Erythroblast (primary cell): Measurements from ENCODE around the gene FBXO10.
"Not testable (repeated sequence)": the region's sequence is repeated elsewhere in the genome, so short reads cannot be mapped to it uniquely, and the experiment has no call there.

Experiments
- DNase-seq, 2 experiments: peaks; one replicate each; lab custom pipeline; 2025; lab: John Stamatoyannopoulos, UW
- GATA1 ChIP-seq: IDR thresholded peaks from 2 replicates; pipeline ENCODE4 v1.6.1; 2011; ENCODE audit warnings: low read depth, mild to moderate bottlenecking, control low read depth, low read length, moderate library complexity
- POLR2A ChIP-seq: IDR thresholded peaks from 2 replicates; pipeline ENCODE4 v1.6.1; 2011; ENCODE audit warnings: mild to moderate bottlenecking, low read length

FBXO10 gene

DNA sequence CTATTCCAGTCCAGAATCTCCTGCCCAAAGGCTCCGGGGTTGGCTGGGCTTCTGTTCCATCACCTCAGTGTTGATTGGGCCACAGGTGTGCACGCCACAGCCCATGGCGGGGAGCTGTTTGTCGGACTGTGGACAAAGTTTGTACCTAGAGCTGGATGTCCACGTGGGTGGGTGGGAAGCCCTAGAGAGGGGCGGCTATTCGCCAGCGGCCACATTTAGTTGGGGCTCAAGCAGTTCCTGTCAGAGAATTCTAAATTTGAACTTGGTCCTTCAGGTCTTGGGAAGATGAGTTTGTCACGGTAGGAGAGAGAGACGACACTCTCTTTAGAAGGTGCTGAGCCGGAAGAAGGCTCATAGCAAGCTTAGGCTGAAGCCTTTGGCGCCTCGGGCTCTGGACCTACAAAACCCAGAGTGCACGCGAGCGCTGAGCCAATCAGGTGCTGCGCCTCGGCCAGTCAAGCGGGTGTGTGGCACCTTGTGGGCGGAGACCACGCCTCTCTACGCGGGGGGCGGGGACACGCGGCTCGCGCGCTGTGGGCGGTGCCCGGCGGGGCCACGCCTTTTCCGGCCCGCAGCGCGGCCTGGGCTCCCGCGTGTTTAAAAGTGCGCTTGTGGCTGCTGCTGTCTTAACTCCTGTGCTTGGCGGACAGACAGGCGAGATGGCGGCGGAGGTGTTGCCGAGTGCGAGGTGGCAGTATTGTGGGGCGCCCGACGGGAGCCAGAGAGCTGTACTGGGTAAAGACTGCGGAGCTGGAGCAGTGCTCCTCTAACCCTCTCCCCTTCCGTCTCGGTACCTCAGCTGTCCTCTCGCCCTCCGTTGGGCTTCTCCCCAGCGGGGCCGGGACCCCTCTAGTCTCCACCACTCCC lies 90.6 kb downstream of the FBXO10 start, which contains the start of gene POLR1E:
Gene POLR1E, plus strand, starts transcription at position 560 of the 867 bp plus-strand sequence. Its CDS starts 100 bp downstream, at position 660.
- TF ChIP-seq GATA1 = no peak
- TF ChIP-seq POLR2A = peak; percentile 89
- DNase-seq = peak; percentile 95 to 96

DNA sequence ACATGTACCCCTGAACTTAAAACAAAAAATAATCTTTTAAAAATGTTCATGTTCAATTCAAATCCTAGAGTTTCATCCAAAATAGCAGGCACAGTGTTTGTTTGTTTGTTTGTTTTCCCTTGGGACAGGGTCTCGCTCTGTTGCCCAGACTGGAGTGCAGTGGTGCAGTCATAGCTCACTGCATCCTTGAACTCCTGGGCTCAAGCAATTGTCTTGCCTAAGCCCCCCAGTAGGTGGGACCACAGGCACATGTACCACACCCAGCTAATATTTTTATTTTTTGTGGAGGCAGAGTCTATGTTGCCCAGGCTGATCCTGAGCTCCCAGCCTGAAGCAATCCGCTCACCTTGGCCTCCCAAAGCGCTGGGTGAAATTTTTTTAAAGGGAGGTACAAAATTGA lies 95.4 kb downstream of the FBXO10 start:
- TF ChIP-seq GATA1 = no peak
- no peak for TF ChIP-seq POLR2A
- no peak for DNase-seq

- DNase-seq = not testable (repeated sequence)
Measured at GRCh38 chr9:37477987-37478619, 98.1 kb downstream of the FBXO10 start.

- not testable (repeated sequence) for DNase-seq
Measured at GRCh38 chr9:37477443-37477842, 98.7 kb downstream of the FBXO10 start.

GRCh38 chr9:37476930-37477329 lies 99.2 kb downstream of the FBXO10 start:
- TF ChIP-seq GATA1 (no peak), POLR2A (no peak)
- DNase-seq = no peak

GRCh38 chr9:37474438-37474837 lies 101.7 kb downstream of the FBXO10 start:
- TF ChIP-seq POLR2A = no peak
- no peak for DNase-seq

DNA sequence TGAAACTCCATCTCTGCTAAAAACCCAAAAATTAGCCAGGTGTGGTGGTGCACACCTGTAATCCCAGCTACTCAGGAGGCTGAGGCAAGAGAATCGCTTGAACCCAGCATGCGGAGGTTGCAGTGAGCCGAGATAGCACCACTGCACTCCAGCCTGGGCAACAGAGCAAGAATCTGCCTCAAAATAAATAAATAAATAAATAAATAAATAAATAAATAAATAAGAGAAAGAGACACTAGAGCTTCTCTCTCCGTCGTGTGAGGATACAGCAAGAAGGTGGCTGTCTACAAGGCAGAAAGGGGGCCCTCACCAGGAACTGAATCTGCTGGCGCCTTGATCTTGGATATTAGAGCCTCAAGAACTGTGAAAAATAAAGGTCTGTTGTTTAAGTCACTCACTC lies 102.2 kb downstream of the FBXO10 start:
- DNase-seq = not testable (repeated sequence)

- TF ChIP-seq GATA1 (no peak), POLR2A (no peak)
- DNase-seq = no peak
Measured at GRCh38 chr9:37471942-37472684, 104.1 kb downstream of the FBXO10 start.

DNA sequence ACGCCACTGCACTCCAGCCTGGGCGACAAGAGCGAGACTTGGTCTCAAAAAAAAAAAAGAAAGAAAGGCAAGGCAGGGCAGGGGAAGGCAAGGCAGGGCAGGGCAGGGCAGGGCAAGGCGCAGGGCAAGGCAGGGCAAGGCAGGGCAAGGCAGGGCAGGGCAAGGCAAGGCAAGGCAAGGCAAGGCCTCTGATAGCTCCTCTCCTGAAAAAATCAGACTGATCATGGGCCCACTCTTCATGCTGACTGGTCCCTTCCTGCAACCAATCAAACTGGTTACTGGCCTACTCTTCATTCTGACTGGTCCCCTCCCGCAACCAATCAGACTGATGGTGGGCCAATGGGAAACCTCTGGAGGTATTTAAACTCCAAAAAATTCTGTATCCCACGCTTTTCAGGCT lies 107.6 kb downstream of the FBXO10 start:
- TF ChIP-seq POLR2A = no peak
- no peak for TF ChIP-seq GATA1
- DNase-seq = peak in 1 of 2 experiments; percentile 8

DNA sequence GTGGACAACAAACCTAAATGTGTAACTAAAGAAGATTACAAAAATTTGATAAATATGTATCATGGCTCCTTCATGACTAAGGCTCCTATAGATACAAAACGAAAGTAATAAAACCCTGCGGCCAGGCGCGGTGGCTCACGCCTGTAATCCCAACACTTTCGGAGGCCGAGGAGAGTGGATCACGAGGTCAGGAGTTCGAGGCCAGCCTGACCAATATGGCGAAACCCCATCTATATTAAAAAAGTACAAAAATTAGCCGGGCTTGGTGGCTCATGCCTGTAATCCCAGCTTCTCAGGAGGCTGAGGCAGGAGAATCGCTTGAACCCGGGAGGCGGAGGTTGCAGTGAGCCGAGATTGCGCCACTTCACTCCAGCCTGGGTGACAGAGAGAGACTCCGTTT lies 108.7 kb downstream of the FBXO10 start:
- DNase-seq = not testable (repeated sequence)

DNA sequence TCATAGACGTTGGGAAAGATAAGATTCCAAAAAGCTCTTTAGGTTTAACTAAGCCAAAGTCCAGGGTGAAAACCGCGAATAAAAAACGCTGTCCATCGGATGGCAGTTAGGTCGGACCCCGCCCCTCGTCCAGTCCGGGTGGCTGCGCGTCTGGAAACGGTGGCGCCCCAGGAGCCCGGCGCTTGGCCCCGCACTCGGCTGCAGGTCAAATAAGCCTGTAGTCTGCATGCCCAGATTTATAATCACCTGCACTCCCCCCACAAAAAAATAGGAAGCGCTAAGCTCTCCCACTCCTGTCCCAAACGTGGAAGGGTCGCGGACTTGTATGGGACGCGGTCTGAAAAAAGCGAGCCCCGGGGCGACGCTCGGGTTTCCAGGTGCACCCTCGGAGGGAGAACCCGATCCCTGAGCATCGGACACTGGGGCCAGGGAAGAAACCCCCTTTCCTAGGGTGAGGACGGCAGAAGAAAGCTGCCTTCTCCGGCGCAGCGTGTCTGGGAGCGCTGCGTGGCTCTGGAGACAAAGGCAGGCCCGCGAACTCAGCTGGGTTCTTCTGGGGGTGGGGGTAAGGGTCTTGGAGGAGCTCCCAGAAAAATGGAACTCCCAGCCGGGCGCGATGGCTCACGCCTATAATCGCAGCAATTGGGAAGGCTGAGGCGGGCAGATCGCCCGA lies 110.0 kb downstream of the FBXO10 start:
- DNase-seq = peak; percentile 66 to 68
- TF ChIP-seq GATA1 (no peak), POLR2A (no peak)

DNA sequence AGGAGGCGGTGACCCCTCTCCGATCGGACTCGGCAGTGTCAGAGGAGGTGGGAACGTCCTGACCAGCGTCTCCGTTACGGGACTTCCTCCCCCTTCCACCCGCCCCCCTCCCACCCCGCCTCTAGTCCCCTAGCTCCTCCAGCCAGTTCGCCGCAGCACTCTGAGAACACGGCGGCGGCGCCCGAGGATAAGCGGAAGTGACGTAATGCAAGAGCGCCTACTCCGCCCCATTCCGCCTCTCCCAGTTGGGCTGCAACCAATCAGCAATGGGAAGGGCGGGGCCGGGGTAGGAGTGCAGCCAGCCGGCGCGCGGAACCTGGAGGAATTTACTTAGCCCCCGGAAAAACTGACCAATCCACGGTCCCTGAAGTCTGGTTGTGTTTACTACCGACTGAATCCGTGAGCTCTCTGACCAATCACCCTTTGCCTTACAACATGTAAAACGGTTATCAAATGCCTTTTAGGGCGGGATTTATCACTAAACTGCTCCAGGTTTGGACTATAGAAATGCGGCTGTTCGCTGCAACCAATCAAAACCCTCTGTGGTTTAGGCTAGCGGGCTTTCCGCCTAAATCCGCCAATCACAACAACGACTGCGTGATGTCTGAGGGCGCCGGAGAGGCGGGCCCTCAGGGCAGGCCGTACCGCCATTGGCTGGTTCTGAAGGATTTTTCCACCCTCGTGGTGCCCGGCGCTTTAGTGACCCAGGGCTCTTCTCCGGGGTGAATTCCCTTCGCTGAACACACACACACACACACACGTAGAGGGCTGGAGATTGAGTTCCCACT lies 110.7 kb downstream of the FBXO10 start, which contains the start of gene ZBTB5:
Gene ZBTB5, minus strand, starts transcription at position 202 of the 788 bp plus-strand sequence. CDS start 22,899 bp downstream, outside the sequence.
- peak; percentile 100 for DNase-seq
- no peak for TF ChIP-seq GATA1
- peak; percentile 72 for TF ChIP-seq POLR2A

DNA sequence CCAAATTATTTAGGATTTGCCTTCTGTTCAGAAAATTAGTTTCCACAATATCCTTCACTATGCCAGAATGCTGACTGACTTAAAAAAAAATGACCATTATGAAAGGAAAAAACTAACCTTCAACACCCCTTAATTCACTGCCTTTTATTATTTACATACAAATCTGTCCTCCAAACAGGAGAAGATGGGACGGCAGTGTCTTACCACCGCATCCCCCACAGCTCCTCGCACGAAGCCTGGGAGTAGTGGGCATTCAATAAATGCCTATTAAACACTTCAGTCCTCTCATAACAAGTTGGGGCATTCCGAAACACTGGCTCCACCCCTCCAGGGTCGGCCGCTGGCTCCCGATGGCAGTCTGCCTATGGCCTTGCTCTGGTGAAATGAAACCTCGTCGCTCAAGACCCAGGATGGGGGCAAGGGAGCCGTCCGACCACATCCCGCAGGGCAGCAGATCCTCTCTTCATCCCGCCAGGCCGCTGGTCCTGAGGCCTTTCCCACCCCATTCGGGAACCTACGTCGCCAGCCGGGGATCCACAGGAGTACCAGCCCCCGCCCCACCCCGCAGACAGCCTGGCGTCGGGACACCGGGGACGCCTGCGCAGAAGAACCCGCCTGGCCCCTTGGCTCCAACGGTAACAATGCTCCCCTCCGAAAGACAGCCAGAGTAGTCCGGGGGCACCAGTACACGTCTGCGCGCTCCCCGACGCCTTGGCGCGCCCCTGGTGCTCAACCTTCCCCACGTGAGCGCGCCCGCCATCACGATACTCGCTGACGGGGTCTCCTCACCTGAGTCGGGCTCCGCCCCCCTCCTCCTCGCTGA lies 111.5 kb downstream of the FBXO10 start:
- TF ChIP-seq POLR2A (no peak), GATA1 (no peak)
- peak; percentile 77 to 84 for DNase-seq
